ENCODE data around the gene RAB31. TPM values are rescaled to one million over a fixed set of nuclear protein-coding genes. Genes with fewer than 3 reads are reported as not detected.

RAB31 gene
- total RNA-seq, 1 donor from 2014 or later: 36.8 TPM

GRCh38 chr18:9753846-9754245, 45.7 kb downstream of the RAB31 start:
- Histone ChIP-seq H3K27me3 (no peaks in the 10 kb centered on the region), H3K4me3 (no peak overlapping the region), H3K4me1 (no peaks in the 10 kb centered on the region), H3K9me3 (no peaks in the 10 kb centered on the region), H3K36me3 (no peaks in the 10 kb centered on the region), H3K27ac (no peak overlapping the region)
- DNase-seq (ENCODE audit: low spot score in 2 of 2): no peak
- no peak for TF ChIP-seq CTCF (IDR thresholded peaks at IDR 0.05)
- intact Hi-C loops (cut with DNase I): no loop called here

- Histone ChIP-seq H3K27me3 (no peaks in the 10 kb centered on the region), H3K9me3 (no peaks in the 10 kb centered on the region), H3K4me3 (no peak overlapping the region), H3K4me1 (no peaks in the 10 kb centered on the region), H3K36me3 (no peaks in the 10 kb centered on the region), H3K27ac (no peak overlapping the region)
- no peak for TF ChIP-seq CTCF (IDR thresholded peaks at IDR 0.05)
- no peak for DNase-seq (ENCODE audit: low spot score in 2 of 2)
- intact Hi-C loops (cut with DNase I): no loop called here
These were observed 47.0 kb downstream of the RAB31 start for GRCh38 chr18:9755110-9755509.

GRCh38 chr18:9755615-9756014, 47.5 kb downstream of the RAB31 start:
- Histone ChIP-seq H3K27ac (no peak overlapping the region), H3K9me3 (no peaks in the 10 kb centered on the region), H3K36me3 (no peaks in the 10 kb centered on the region), H3K27me3 (no peaks in the 10 kb centered on the region), H3K4me3 (no peak overlapping the region), H3K4me1 (no peaks in the 10 kb centered on the region)
- no peak for DNase-seq (ENCODE audit: low spot score in 2 of 2)
- intact Hi-C loops (cut with DNase I): no loop called here
- TF ChIP-seq CTCF (IDR thresholded peaks at IDR 0.05): no peak

- H3K4me3 ChIP-seq: no peak overlapping the region
- H3K36me3 ChIP-seq: no peaks in the 10 kb centered on the region
- DNase-seq (ENCODE audit: low spot score in 2 of 2): no peak
- intact Hi-C loops (cut with DNase I): no loop called here
- H3K9me3 ChIP-seq: no peaks in the 10 kb centered on the region
- H3K27me3 ChIP-seq: no peaks in the 10 kb centered on the region
- no peak for TF ChIP-seq CTCF (IDR thresholded peaks at IDR 0.05)
- no peaks in the 10 kb centered on the region for H3K4me1 ChIP-seq
- no peak overlapping the region for H3K27ac ChIP-seq
These were observed 48.3 kb downstream of the RAB31 start for GRCh38 chr18:9756271-9756932.

- H3K9me3 ChIP-seq: no peaks in the 10 kb centered on the region
- H3K4me1 ChIP-seq: no peaks in the 10 kb centered on the region
- DNase-seq (ENCODE audit: low spot score in 2 of 2): no peak
- H3K27me3 ChIP-seq: no peaks in the 10 kb centered on the region
- no peak for TF ChIP-seq CTCF (IDR thresholded peaks at IDR 0.05)
- no peaks in the 10 kb centered on the region for H3K36me3 ChIP-seq
- intact Hi-C loops (cut with DNase I): no loop called here
- no peak overlapping the region for H3K27ac ChIP-seq
- no peak overlapping the region for H3K4me3 ChIP-seq
These were observed 48.9 kb downstream of the RAB31 start for GRCh38 chr18:9756933-9757470.
